Mesodermal cell (in vitro differentiated cells): ENCODE results near the gene NHERF2.

Experiments used
- H3K27ac ChIP-seq: 2 replicates; pipeline ENCODE4 v1.7.0; 2013; ENCODE audit warnings: mild to moderate bottlenecking, low read depth, low read length, moderate library complexity; ENCODE audit not compliant: severe bottlenecking
- H3K36me3 ChIP-seq: 2 replicates; pipeline ENCODE4 v1.7.1; 2013; ENCODE audit warnings: mild to moderate bottlenecking, low read length, moderate library complexity; ENCODE audit not compliant: control insufficient read depth, insufficient read depth
- H3K4me1 ChIP-seq: one replicate; pipeline ENCODE4 v1.7.1; 2013; ENCODE audit warnings: mild to moderate bottlenecking, low read length; ENCODE audit not compliant: insufficient read depth, control insufficient read depth, poor library complexity, severe bottlenecking
- H3K4me3 ChIP-seq: 2 replicates; pipeline ENCODE4 v1.7.0; 2013; ENCODE audit warnings: low read length, control low read depth, mild to moderate bottlenecking; ENCODE audit not compliant: insufficient read depth, poor library complexity, severe bottlenecking; ENCODE audit errors: extremely low read depth
- H3K9me3 ChIP-seq: 2 replicates; pipeline ENCODE4 v1.7.1; 2013; ENCODE audit warnings: mild to moderate bottlenecking, low read length, moderate library complexity; ENCODE audit not compliant: control insufficient read depth
- WGBS, 2 experiments: methylation state at CpG; one replicate each; pipeline ENCODE4 v1.1.5; 2013; ENCODE audit warnings: missing lambda C conversion rate in 2 of 2; ENCODE audit not compliant: insufficient coverage in 2 of 2; 5-methylcytosine and 5-hydroxymethylcytosine counted together

Gene NHERF2

DNA sequence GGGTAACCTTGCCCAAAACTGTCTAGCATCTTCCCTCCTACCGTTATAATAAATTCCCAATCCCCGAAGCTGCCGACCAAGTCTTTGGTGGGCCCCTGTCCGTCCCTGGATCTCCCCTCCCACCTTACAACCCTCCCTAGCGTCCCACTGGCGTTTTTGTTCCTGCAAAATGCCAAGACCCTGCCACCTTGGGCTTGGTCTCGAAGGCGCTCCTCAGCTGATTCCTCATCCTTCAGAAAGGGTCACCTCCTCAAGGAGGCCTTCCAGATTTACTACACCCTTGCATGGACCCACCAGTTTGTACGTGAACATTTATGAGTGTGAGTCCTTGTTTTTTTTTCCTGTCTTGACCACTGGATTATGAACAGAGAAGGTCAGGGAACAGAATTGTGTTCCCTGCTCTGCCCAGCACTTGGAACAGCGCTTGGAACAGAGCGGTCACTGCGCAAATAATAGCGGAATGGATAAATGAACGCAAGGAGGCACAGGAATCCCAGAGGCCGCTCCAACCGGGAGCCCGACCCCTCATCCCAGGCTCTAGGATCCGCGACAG lies 43.6 kb upstream of the NHERF2 start:
- Histone ChIP-seq H3K9me3 (no peaks in the 10 kb centered on the region), H3K4me1 (peaks cover 15% of the 10 kb centered on the region), H3K4me3 (peak overlapping the region; percentile 84), H3K36me3 (peaks cover 31% of the 10 kb centered on the region), H3K27ac (peak overlapping the region; percentile 96)
- WGBS, 2 experiments: 30 to 33% methylated on average over 19 of the region's 19 CpGs

DNA sequence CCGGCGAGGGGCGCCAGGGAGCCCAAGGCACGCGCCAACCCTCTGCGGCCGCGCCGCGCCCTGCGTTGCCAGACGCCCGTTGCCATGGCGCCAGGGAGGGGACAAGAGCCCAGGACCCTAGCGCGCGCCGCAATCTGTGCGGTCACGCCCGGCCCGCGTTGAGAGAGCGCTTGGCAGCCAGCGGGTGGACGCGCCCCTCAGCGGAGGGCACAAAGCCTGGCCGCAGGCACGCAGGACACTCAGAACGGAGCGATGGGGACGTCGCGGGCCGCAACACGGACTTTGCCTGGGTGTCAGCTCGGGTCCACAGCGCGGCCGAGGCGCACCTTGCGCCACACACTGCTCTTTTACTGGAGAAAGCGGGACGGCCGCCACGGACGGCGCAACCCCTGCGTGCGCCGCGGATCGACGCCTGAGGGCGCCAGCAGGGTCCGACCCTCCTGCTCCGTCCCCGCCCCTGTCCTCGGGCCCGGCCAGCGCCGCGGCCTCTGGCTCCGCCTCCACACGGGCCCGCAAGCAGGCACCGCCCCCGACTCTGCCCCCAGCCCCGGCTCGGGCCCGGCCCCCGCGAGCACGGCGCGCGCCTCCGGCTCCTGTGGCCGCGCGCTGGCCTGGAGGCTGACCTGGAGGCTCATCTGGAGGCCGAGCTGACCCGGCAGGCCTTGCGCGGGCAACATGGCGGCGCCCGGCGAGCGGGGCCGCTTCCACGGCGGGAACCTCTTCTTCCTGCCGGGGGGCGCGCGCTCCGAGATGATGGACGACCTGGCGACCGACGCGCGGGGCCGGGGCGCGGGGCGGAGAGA lies 43.0 kb upstream of the NHERF2 start, which contains the start of gene GFER:
TSS of gene GFER (plus strand) at position 650 of the 803 bp plus-strand sequence. CDS start at position 676, 26 bp downstream.
- H3K4me3 ChIP-seq: peak within 1 kb of the TSS; percentile 84
- WGBS, 2 experiments: 0% methylated on average over 89 to 99 of the region's 109 CpGs
- H3K27ac ChIP-seq: peak within 1 kb of the TSS; percentile 96
- peaks cover 15% of the 10 kb centered on the region for H3K4me1 ChIP-seq
- peaks cover 25% of the 10 kb centered on the region for H3K36me3 ChIP-seq
- no peaks in the 10 kb centered on the region for H3K9me3 ChIP-seq

DNA sequence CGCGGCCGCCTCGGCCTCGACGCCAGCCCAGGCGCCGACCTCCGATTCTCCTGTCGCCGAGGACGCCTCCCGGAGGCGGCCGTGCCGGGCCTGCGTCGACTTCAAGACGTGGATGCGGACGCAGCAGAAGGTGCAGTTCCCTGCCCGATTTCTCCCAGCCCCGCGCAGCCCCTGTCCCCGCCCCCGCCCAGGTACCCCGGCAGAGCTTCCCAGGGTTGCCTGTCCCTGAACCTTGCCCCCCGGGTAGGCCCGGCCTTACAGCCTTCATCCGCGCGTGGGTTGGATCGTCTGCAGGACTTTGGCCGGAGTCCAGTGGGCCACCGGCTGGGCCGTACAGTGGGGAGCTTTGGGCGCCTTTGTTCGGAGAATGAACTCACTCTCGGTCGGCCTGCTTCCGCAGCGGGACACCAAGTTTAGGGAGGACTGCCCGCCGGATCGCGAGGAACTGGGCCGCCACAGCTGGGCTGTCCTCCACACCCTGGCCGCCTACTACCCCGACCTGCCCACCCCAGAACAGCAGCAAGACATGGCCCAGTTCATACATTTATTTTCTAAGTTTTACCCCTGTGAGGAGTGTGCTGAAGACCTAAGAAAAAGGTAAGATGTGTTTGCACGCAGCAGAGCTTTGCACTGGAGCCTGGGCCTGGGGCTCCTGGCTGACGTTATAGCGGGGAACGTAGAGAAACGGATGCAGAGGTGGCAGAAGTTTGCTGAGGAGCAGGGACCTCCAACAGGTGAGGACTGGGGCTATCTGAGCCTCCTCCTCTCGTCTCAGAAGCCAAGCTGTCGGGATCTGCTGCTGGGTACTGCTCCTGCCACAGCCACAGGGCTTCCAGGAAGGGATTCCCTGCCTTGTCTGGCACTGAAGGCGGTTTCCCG lies 42.1 kb upstream of the NHERF2 start:
- peak overlapping the region; percentile 96 for H3K27ac ChIP-seq
- H3K4me1 ChIP-seq: peaks cover 12% of the 10 kb centered on the region
- no peaks in the 10 kb centered on the region for H3K9me3 ChIP-seq
- WGBS, 2 experiments: 9 to 12% methylated on average over 47 to 50 of the region's 58 CpGs
- H3K36me3 ChIP-seq: peaks cover 23% of the 10 kb centered on the region
- peak overlapping the region; percentile 84 for H3K4me3 ChIP-seq

GRCh38 chr16:1985466-1986150 lies 41.1 kb upstream of the NHERF2 start:
- 94 to 97% methylated on average over 13 to 14 of the region's 14 CpGs for WGBS, 2 experiments
- Histone ChIP-seq H3K27ac (no peak overlapping the region), H3K4me1 (peaks cover 12% of the 10 kb centered on the region), H3K9me3 (no peaks in the 10 kb centered on the region), H3K4me3 (peak overlapping the region; percentile 84), H3K36me3 (peaks cover 23% of the 10 kb centered on the region)

GRCh38 chr16:1987198-1987597 lies 39.5 kb upstream of the NHERF2 start:
- H3K4me1 ChIP-seq: peaks cover 15% of the 10 kb centered on the region
- H3K4me3 ChIP-seq: no peak overlapping the region
- H3K36me3 ChIP-seq: peaks cover 23% of the 10 kb centered on the region
- no peak overlapping the region for H3K27ac ChIP-seq
- WGBS, 2 experiments: 95 to 96% methylated on average over 7 to 10 of the region's 10 CpGs
- H3K9me3 ChIP-seq: no peaks in the 10 kb centered on the region

DNA sequence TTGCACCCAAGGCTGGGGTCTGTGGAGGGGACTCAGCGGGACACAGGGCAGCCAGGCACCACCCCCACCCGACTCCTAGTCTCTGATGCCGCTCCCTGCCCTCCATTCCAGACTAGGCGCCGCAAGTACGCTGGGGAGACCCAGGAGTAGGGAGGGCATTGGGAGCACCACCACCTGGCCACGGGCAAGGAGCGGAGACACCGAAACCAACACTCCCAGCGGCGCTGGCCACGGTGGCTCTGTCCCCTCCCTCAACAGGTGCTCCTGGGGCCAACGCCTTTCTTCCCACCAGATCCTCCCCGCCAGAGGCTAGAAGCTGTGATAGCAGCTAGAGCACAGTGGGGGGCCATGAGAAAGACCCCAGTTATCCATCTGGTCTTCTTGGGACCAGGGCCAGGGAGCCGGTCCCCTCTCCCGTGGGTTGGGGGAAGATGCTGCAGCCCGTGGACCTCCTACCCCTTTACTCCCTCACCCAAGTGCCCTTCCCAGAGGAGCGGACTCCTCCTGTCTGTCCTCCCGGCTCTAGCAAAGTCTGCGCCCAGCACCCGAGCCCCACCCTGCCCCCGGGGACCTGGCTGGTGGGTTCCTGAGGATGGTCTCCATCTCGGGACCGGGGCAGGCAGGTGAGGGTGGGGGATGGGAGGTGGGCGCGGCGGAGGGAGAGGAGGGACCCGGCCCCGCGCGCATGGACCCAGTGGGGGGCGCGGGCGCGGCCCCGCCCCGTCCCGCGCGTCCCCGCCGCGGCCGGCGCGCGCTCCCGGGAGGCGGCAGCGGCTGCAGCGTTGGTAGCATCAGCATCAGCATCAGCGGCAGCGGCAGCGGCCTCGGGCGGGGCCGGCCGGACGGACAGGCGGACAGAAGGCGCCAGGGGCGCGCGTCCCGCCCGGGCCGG lies 37.2 kb upstream of the NHERF2 start, which contains the start of gene SYNGR3:
TSS of gene SYNGR3 (plus strand) at position 762 of the 892 bp plus-strand sequence. CDS start 133 bp downstream, outside the sequence.
- H3K9me3 ChIP-seq: no peaks in the 10 kb centered on the region
- peaks cover 23% of the 10 kb centered on the region for H3K36me3 ChIP-seq
- peaks cover 15% of the 10 kb centered on the region for H3K4me1 ChIP-seq
- H3K27ac ChIP-seq: no peak within 1 kb of the TSS
- WGBS, 2 experiments: 10 to 11% methylated on average over 45 to 52 of the region's 67 CpGs
- peak within 1 kb of the TSS; percentile 27 for H3K4me3 ChIP-seq

DNA sequence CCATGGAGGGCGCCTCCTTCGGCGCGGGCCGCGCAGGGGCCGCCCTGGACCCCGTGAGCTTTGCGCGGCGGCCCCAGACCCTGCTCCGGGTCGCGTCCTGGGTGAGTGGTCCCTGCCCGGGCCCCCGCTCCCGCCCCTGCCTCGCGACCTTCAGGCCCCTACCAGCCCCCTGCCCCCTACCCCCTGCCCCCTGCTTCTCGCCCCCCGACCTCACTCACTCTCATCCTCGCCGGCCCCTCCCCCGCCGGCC lies 36.7 kb upstream of the NHERF2 start:
- H3K4me1 ChIP-seq: peaks cover 14% of the 10 kb centered on the region
- H3K4me3 ChIP-seq: peak overlapping the region; percentile 27
- no peaks in the 10 kb centered on the region for H3K9me3 ChIP-seq
- H3K36me3 ChIP-seq: peaks cover 24% of the 10 kb centered on the region
- 0 to 3% methylated on average over 5 to 8 of the region's 25 CpGs for WGBS, 2 experiments
- H3K27ac ChIP-seq: no peak overlapping the region

GRCh38 chr16:1990351-1991134 lies 36.2 kb upstream of the NHERF2 start:
- peak overlapping the region; percentile 27 for H3K4me3 ChIP-seq
- H3K9me3 ChIP-seq: no peaks in the 10 kb centered on the region
- H3K4me1 ChIP-seq: peaks cover 8% of the 10 kb centered on the region
- WGBS, 2 experiments: 3 to 4% methylated on average over 29 to 37 of the region's 50 CpGs
- no peak overlapping the region for H3K27ac ChIP-seq
- peaks cover 20% of the 10 kb centered on the region for H3K36me3 ChIP-seq

GRCh38 chr16:1991135-1991551 lies 35.6 kb upstream of the NHERF2 start:
- peaks cover 7% of the 10 kb centered on the region for H3K4me1 ChIP-seq
- 15 to 22% methylated on average over 14 to 18 of the region's 18 CpGs for WGBS, 2 experiments
- H3K36me3 ChIP-seq: peaks cover 14% of the 10 kb centered on the region
- no peaks in the 10 kb centered on the region for H3K9me3 ChIP-seq
- no peak overlapping the region for H3K4me3 ChIP-seq
- H3K27ac ChIP-seq: no peak overlapping the region
